ENCODE data around the gene DOK3. TPM values are rescaled to one million over a fixed set of nuclear protein-coding genes. Genes with fewer than 3 reads are reported as not detected.

Gene DOK3
- total RNA-seq, 1 donor from 2014 or later: 16.3 TPM

- Histone ChIP-seq H3K27ac (ENCODE audit: low read depth, low read length) (no peak overlapping the region), H3K9me3 (ENCODE audit: insufficient read depth, low read depth, low read length) (no peaks in the 10 kb centered on the region), H3K9ac (ENCODE audit: low read length) (no peak overlapping the region), H3K4me2 (ENCODE audit: low read length) (no peak overlapping the region), H3K79me2 (ENCODE audit: insufficient read depth, low read length) (peaks cover 22% of the 10 kb centered on the region), H2AFZ (ENCODE audit: low read depth, low read length) (no peak overlapping the region), H3K4me3 (ENCODE audit: insufficient read depth, low read depth, low read length) (no peak overlapping the region), H3K36me3 (ENCODE audit: insufficient read depth, low read length) (peaks cover under 1% of the 10 kb centered on the region), H3K27me3 (ENCODE audit: insufficient read depth, low read length) (no peaks in the 10 kb centered on the region), H3K4me1 (ENCODE audit: insufficient read depth, low read length) (peaks cover 43% of the 10 kb centered on the region), H4K20me1 (ENCODE audit: insufficient read depth, low read length) (peaks cover 47% of the 10 kb centered on the region)
- DNase-seq (ENCODE audit: low read depth) (peak; percentile 34), FAIRE-seq (no peak)
- Mint-ChIP-seq H3K9me3 (ENCODE audit: unreplicated experiment) (no peaks in the 10 kb centered on the region), H3K4me3 (ENCODE audit: unreplicated experiment) (peak overlapping the region; percentile 9), H3K27ac (ENCODE audit: unreplicated experiment) (peak overlapping the region; percentile 92), H3K36me3 (ENCODE audit: low read depth, unreplicated experiment) (peaks cover 9% of the 10 kb centered on the region), H3K27me3 (ENCODE audit: low read depth, unreplicated experiment) (no peaks in the 10 kb centered on the region), H3K4me1 (ENCODE audit: low read depth, unreplicated experiment) (peaks cover 57% of the 10 kb centered on the region)
- TF ChIP-seq EZH2 (IDR thresholded peaks at IDR 0.05; ENCODE audit: insufficient read depth, low read length): no peak
- no peak for TF ChIP-seq CTCF (IDR thresholded peaks at IDR 0.05; ENCODE audit: insufficient read depth, low read depth, low read length)
Observed at GRCh38 chr5:177475563-177476427, 33.8 kb downstream of the DOK3 start.

GRCh38 chr5:177474846-177475562 is 34.6 kb downstream of the DOK3 start:
- H3K4me3 ChIP-seq (ENCODE audit: insufficient read depth, low read depth, low read length): no peak overlapping the region
- H3K4me2 ChIP-seq (ENCODE audit: low read length): peak overlapping the region; percentile 74
- FAIRE-seq: no peak
- no peaks in the 10 kb centered on the region for H3K9me3 ChIP-seq (ENCODE audit: insufficient read depth, low read depth, low read length)
- TF ChIP-seq EZH2 (IDR thresholded peaks at IDR 0.05; ENCODE audit: insufficient read depth, low read length): no peak
- TF ChIP-seq CTCF (IDR thresholded peaks at IDR 0.05; ENCODE audit: insufficient read depth, low read depth, low read length): no peak
- Mint-ChIP-seq H3K9me3 (ENCODE audit: unreplicated experiment) (no peaks in the 10 kb centered on the region), H3K4me3 (ENCODE audit: unreplicated experiment) (peak overlapping the region; percentile 84), H3K36me3 (ENCODE audit: low read depth, unreplicated experiment) (peaks cover 14% of the 10 kb centered on the region), H3K27ac (ENCODE audit: unreplicated experiment) (peak overlapping the region; percentile 92), H3K4me1 (ENCODE audit: low read depth, unreplicated experiment) (peaks cover 58% of the 10 kb centered on the region), H3K27me3 (ENCODE audit: low read depth, unreplicated experiment) (no peaks in the 10 kb centered on the region)
- no peak for DNase-seq (ENCODE audit: low read depth)
- H3K4me1 ChIP-seq (ENCODE audit: insufficient read depth, low read length): peaks cover 47% of the 10 kb centered on the region
- H3K79me2 ChIP-seq (ENCODE audit: insufficient read depth, low read length): peaks cover 30% of the 10 kb centered on the region
- H3K27ac ChIP-seq (ENCODE audit: low read depth, low read length): no peak overlapping the region
- peaks cover 49% of the 10 kb centered on the region for H4K20me1 ChIP-seq (ENCODE audit: insufficient read depth, low read length)
- H3K36me3 ChIP-seq (ENCODE audit: insufficient read depth, low read length): peaks cover 5% of the 10 kb centered on the region
- peak overlapping the region; percentile 36 for H3K9ac ChIP-seq (ENCODE audit: low read length)
- no peak overlapping the region for H2AFZ ChIP-seq (ENCODE audit: low read depth, low read length)
- H3K27me3 ChIP-seq (ENCODE audit: insufficient read depth, low read length): no peaks in the 10 kb centered on the region
